MM.1S (cell line): ENCODE results near the gene VRTN.

ENCODE experiments used
- DNase-seq: peaks from one replicate; pipeline ENCODE4 v3.0.0-alpha.2; 2015
- H2AFZ ChIP-seq: fragments of 300-600 bp; sonication (generic); 2 replicates; pipeline ENCODE4 v1.6.0; 2016; ENCODE audit warnings: antibody characterized with exemption, low read length
- H3F3A ChIP-seq: fragments of 300-600 bp; sonication (generic); 2 replicates; pipeline ENCODE4 v1.6.1; 2016; ENCODE audit warnings: mild to moderate bottlenecking, antibody characterized with exemption, low read length, moderate library complexity, mixed read lengths; ENCODE audit not compliant: insufficient read depth
- H3K27ac ChIP-seq: fragments of 300-600 bp; sonication (generic); 2 replicates; pipeline ENCODE4 v1.5.1; 2016; ENCODE audit warnings: mild to moderate bottlenecking, low read length
- H3K27me3 ChIP-seq: fragments of 300-600 bp; sonication (generic); replicated peaks from 2 replicates; pipeline ENCODE4 v1.6.0; 2016; ENCODE audit warnings: low read length; ENCODE audit not compliant: insufficient read depth
- H3K36me3 ChIP-seq: fragments of 300-600 bp; sonication (generic); replicated peaks from 2 replicates; pipeline ENCODE4 v1.6.1; 2016; ENCODE audit warnings: mild to moderate bottlenecking, low read length, mixed read lengths; ENCODE audit not compliant: insufficient read depth
- H3K4me1 ChIP-seq: fragments of 300-600 bp; sonication (generic); 2 replicates; pipeline ENCODE4 v1.6.1; 2016; ENCODE audit warnings: low read length, mixed read lengths
- H3K4me2 ChIP-seq: fragments of 300-600 bp; sonication (generic); 2 replicates; pipeline ENCODE4 v1.6.0; 2016; ENCODE audit warnings: low read depth, low read length
- H3K4me3 ChIP-seq: fragments of 300-600 bp; sonication (generic); 2 replicates; pipeline ENCODE4 v1.5.1; 2016; ENCODE audit warnings: low read length, mixed read lengths
- H3K79me2 ChIP-seq: fragments of 300-600 bp; sonication (generic); 2 replicates; pipeline ENCODE4 v1.6.1; 2016; ENCODE audit warnings: mixed run types, low read length, mixed read lengths
- H3K9ac ChIP-seq: fragments of 300-600 bp; sonication (generic); 2 replicates; pipeline ENCODE4 v1.6.1; 2016; ENCODE audit warnings: low read length, mixed read lengths
- H3K9me2 ChIP-seq: fragments of 300-600 bp; sonication (generic); replicated peaks from 2 replicates; pipeline ENCODE4 v1.6.1; 2016; ENCODE audit warnings: mild to moderate bottlenecking, low read length, mixed read lengths; ENCODE audit not compliant: insufficient read depth
- H3K9me3 ChIP-seq: fragments of 300-600 bp; sonication (generic); replicated peaks from 2 replicates; pipeline ENCODE4 v1.6.1; 2016; ENCODE audit warnings: mild to moderate bottlenecking, low read length, mixed read lengths; ENCODE audit not compliant: insufficient read depth
- H4K20me1 ChIP-seq: fragments of 300-600 bp; sonication (generic); 2 replicates; pipeline ENCODE4 v1.6.1; 2016; ENCODE audit warnings: mild to moderate bottlenecking, low read length, moderate library complexity, mixed read lengths; ENCODE audit not compliant: insufficient read depth
- CTCF ChIP-seq: fragments of 300-600 bp; sonication (generic); IDR thresholded peaks from 2 replicates; pipeline ENCODE4 v1.5.1; 2016; ENCODE audit warnings: antibody characterized with exemption, low read length, mixed read lengths
- EZH2 ChIP-seq: fragments of 300-600 bp; sonication (generic); optimal IDR thresholded peaks from 2 replicates; pipeline ENCODE3; 2017; ENCODE audit warnings: low read depth, mild to moderate bottlenecking, antibody characterized with exemption, low read length, mixed read lengths
- EZH2phosphoT487 ChIP-seq: fragments of 300-600 bp; sonication (generic); IDR thresholded peaks from 2 replicates; pipeline ENCODE4 v1.6.1; 2018; ENCODE audit warnings: antibody characterized with exemption, low read length

Gene VRTN

GRCh38 chr14:74333909-74334308 is 14.4 kb upstream of the VRTN start:
- no peak for DNase-seq
- Histone ChIP-seq H3K4me1 (no peaks in the 10 kb centered on the region), H3K27ac (no peak overlapping the region), H3F3A (no peaks in the 10 kb centered on the region), H3K79me2 (no peaks in the 10 kb centered on the region), H3K9me3 (no peaks in the 10 kb centered on the region), H3K4me3 (no peak overlapping the region), H4K20me1 (no peaks in the 10 kb centered on the region), H2AFZ (no peak overlapping the region), H3K36me3 (no peaks in the 10 kb centered on the region), H3K27me3 (no peaks in the 10 kb centered on the region), H3K9me2 (no peaks in the 10 kb centered on the region), H3K9ac (no peak overlapping the region), H3K4me2 (no peak overlapping the region)
- no peak for TF ChIP-seq CTCF
- TF ChIP-seq EZH2, result no peak
- TF ChIP-seq EZH2phosphoT487, result no peak

GRCh38 chr14:74346341-74346740 is 1.9 kb upstream of the VRTN start:
- Histone ChIP-seq H3K4me2 (no peak overlapping the region), H3K4me3 (no peak overlapping the region)

GRCh38 chr14:74347097-74347794 is 1.0 kb upstream of the VRTN start:
- TF ChIP-seq EZH2phosphoT487 (no peak), CTCF (no peak), EZH2 (no peak)
- H3K4me2 ChIP-seq, result no peak overlapping the region
- no peaks in the 10 kb centered on the region for H3K79me2 ChIP-seq

More at GRCh38 chr14:74346341-74346740, 1.9 kb upstream of the VRTN start:
- no peak overlapping the region for H2AFZ ChIP-seq
- no peak for DNase-seq
- no peak for TF ChIP-seq CTCF
- TF ChIP-seq EZH2, result no peak
- TF ChIP-seq EZH2phosphoT487, result no peak
- no peaks in the 10 kb centered on the region for H3K36me3 ChIP-seq
- no peaks in the 10 kb centered on the region for H4K20me1 ChIP-seq
- H3K9me3 ChIP-seq, result no peaks in the 10 kb centered on the region
- no peaks in the 10 kb centered on the region for H3K9me2 ChIP-seq
- no peak overlapping the region for H3K27ac ChIP-seq
- no peaks in the 10 kb centered on the region for H3K4me1 ChIP-seq
- no peaks in the 10 kb centered on the region for H3K79me2 ChIP-seq
- no peaks in the 10 kb centered on the region for H3F3A ChIP-seq
- no peak overlapping the region for H3K9ac ChIP-seq
- no peaks in the 10 kb centered on the region for H3K27me3 ChIP-seq

More at GRCh38 chr14:74347097-74347794, 1.0 kb upstream of the VRTN start:
- no peaks in the 10 kb centered on the region for H3K4me1 ChIP-seq
- H3K9ac ChIP-seq, result no peak overlapping the region
- H3K27me3 ChIP-seq, result no peaks in the 10 kb centered on the region
- no peak overlapping the region for H3K4me3 ChIP-seq
- H4K20me1 ChIP-seq, result no peaks in the 10 kb centered on the region
- H3K9me2 ChIP-seq, result no peaks in the 10 kb centered on the region
- no peaks in the 10 kb centered on the region for H3K36me3 ChIP-seq
- no peak overlapping the region for H2AFZ ChIP-seq
- H3K9me3 ChIP-seq, result no peaks in the 10 kb centered on the region
- DNase-seq, result no peak
- no peaks in the 10 kb centered on the region for H3F3A ChIP-seq
- no peak overlapping the region for H3K27ac ChIP-seq
